ENCODE results near the gene STIM1. TPM values are rescaled to one million over a fixed set of nuclear protein-coding genes. Genes with fewer than 3 reads are reported as not detected.

STIM1 gene
- total and polyA plus RNA-seq, 4 donors = 32.1 to 51.5 (median 41.6) TPM

DNA sequence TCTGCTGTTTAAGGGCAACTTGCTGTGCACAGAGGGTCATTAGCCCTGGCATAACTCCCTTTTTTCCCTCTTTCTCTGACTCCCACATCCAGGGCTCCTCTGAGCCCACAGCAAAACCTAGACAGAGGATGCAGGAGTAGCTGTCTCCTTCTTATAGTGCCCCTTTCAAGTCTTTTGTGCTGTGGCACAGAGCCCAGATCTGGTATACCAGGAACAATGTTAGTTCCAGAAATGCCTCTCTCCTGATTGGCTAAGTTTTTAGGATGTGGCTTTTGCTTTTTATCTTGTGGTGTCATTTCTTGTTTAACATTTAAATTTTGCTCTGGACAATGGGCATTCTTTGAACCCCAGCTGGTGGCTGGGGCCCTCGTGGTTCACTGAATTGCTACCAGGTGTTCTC is 213.5 kb downstream of the STIM1 start:
- peak in 1 of 6 donors; percentile 17 for DNase-seq (ENCODE audit: low read depth in 4 of 6, low spot score in 6 of 6)
- WGBS (ENCODE audit: insufficient coverage) = no CpG with 5 or more reads among the region's 1 CpG
- H3K9me3 ChIP-seq (ENCODE audit: control insufficient read depth, insufficient read depth, low read length) = no peaks in the 10 kb centered on the region

DNA sequence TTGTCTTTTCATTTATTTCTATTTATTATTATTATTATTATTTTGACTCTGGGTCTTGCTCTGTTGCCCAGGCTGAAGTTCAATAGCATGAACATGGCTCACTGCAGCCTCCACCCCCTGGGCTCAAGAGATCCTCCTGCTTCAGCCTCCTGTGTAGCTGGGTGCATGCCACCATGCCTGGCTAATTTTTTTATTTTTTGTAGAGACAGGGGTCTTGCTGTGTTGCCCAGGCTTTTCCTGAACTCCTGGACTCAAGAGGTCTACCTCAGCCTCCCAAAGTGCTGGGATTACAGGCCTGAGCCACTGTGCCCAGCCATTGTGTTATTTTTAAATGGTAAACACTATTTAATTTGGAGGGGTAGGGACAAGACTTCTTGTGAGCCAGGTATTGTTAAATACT is 215.9 kb downstream of the STIM1 start:
- H3K36me3 ChIP-seq (ENCODE audit: control insufficient read depth, insufficient read depth, low read length) = peaks cover 3% of the 10 kb centered on the region
- no peak overlapping the region for H3K27ac ChIP-seq (ENCODE audit: low read depth, low read length)
- no peaks in the 10 kb centered on the region for H3K9me3 ChIP-seq (ENCODE audit: control insufficient read depth, insufficient read depth, low read length)
- H3K4me1 ChIP-seq (ENCODE audit: control insufficient read depth, insufficient read depth, low read length) = peaks cover 4% of the 10 kb centered on the region
- no peak overlapping the region for H3K4me3 ChIP-seq (ENCODE audit: low read depth, low read length)
- no peaks in the 10 kb centered on the region for H3K27me3 ChIP-seq (ENCODE audit: control insufficient read depth, insufficient read depth, low read length)
- no peak for DNase-seq (ENCODE audit: low read depth in 4 of 6, low spot score in 6 of 6)

More for the DNA sequence above, 213.5 kb downstream of the STIM1 start:
- no peak overlapping the region for H3K4me3 ChIP-seq (ENCODE audit: low read depth, low read length)
- H3K27ac ChIP-seq (ENCODE audit: low read depth, low read length) = no peak overlapping the region
- H3K36me3 ChIP-seq (ENCODE audit: control insufficient read depth, insufficient read depth, low read length) = no peaks in the 10 kb centered on the region
- no peaks in the 10 kb centered on the region for H3K27me3 ChIP-seq (ENCODE audit: control insufficient read depth, insufficient read depth, low read length)
- peaks cover 4% of the 10 kb centered on the region for H3K4me1 ChIP-seq (ENCODE audit: control insufficient read depth, insufficient read depth, low read length)

DNA sequence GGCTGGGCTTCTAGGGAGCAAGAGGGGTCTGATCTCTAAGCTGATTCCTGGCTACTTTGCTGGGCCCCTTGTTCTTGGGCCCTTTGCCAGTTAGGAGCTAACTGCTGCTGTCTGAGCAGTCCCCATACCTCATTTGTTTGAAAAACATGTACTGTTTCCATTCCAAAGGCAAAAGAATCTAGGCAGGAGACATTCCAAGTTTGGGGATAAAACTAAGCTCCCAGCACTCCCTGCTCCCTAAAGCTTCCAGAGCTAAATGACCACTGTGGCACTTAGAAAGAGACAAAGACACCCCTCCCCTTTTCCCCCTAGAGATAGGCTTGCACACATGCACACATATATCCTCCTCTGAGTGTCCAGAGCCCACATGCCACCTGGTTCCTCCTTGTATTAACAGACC is 216.4 kb downstream of the STIM1 start:
- Histone ChIP-seq H3K9me3 (ENCODE audit: control insufficient read depth, insufficient read depth, low read length) (no peaks in the 10 kb centered on the region), H3K4me1 (ENCODE audit: control insufficient read depth, insufficient read depth, low read length) (peaks cover 4% of the 10 kb centered on the region), H3K27ac (ENCODE audit: low read depth, low read length) (peak overlapping the region; percentile 15), H3K36me3 (ENCODE audit: control insufficient read depth, insufficient read depth, low read length) (peaks cover 3% of the 10 kb centered on the region), H3K27me3 (ENCODE audit: control insufficient read depth, insufficient read depth, low read length) (no peaks in the 10 kb centered on the region), H3K4me3 (ENCODE audit: low read depth, low read length) (no peak overlapping the region)
- peak in 2 of 6 donors; percentile 57 to 59 for DNase-seq (ENCODE audit: low read depth in 4 of 6, low spot score in 6 of 6)

DNA sequence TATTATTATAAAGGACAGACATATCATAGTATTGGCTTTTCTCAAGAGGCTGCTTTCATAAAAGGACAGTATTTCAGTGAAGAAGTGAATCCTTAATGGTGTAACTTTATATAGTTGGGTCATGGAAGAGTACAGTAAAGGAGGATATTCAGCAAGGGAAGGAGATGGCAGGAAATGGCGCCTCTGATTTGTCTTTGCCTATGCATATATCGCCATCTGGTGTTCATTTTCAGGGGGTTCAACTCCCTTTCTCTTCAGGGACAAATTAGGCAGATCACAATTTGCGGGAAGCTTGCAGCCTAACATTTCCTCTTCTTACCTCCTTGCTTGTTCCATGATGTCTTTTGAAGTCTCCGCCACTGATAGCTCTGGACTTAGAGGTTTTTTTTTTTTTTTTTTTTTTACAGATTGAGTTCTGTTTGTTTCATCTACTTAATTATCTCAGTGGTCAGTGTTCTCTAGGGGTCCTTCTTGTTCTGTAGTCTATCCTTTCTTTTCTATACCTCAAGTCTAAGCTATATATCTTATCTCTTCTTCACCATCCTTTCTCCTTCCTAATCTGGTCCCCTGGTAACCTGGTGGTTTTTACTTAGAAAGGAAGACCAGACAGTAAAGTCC is 217.3 kb downstream of the STIM1 start:
- H3K9me3 ChIP-seq (ENCODE audit: control insufficient read depth, insufficient read depth, low read length) = no peaks in the 10 kb centered on the region
- DNase-seq (ENCODE audit: low read depth in 4 of 6, low spot score in 6 of 6) = peak in 4 of 6 donors; percentile 68 to 96 (median 86)
- H3K36me3 ChIP-seq (ENCODE audit: control insufficient read depth, insufficient read depth, low read length) = peaks cover 3% of the 10 kb centered on the region
- no peak overlapping the region for H3K27ac ChIP-seq (ENCODE audit: low read depth, low read length)
- H3K4me3 ChIP-seq (ENCODE audit: low read depth, low read length) = no peak overlapping the region
- H3K27me3 ChIP-seq (ENCODE audit: control insufficient read depth, insufficient read depth, low read length) = no peaks in the 10 kb centered on the region
- WGBS (ENCODE audit: insufficient coverage) = 0% methylated on average over 2 of the region's 4 CpGs
- peaks cover 4% of the 10 kb centered on the region for H3K4me1 ChIP-seq (ENCODE audit: control insufficient read depth, insufficient read depth, low read length)

DNA sequence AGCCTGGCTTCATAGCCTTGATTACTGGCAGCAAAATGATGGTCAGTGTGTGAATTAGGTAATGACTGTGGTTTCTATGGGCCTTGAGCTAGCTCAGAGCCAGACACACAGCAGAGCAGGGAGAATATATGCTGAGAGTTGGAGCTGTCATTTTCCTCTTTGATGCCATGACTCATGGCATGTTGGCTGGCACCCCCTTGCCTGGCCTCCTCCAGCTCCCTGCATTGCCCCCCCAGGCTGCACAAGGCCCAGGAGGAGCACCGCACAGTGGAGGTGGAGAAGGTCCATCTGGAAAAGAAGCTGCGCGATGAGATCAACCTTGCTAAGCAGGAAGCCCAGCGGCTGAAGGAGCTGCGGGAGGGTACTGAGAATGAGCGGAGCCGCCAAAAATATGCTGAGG is 218.8 kb downstream of the STIM1 start:
- no peaks in the 10 kb centered on the region for H3K9me3 ChIP-seq (ENCODE audit: control insufficient read depth, insufficient read depth, low read length)
- H3K27ac ChIP-seq (ENCODE audit: low read depth, low read length) = no peak overlapping the region
- DNase-seq (ENCODE audit: low read depth in 4 of 6, low spot score in 6 of 6) = no peak
- peaks cover 4% of the 10 kb centered on the region for H3K4me1 ChIP-seq (ENCODE audit: control insufficient read depth, insufficient read depth, low read length)
- no peak overlapping the region for H3K4me3 ChIP-seq (ENCODE audit: low read depth, low read length)
- WGBS (ENCODE audit: insufficient coverage) = 93% methylated on average over 5 of the region's 7 CpGs
- no peaks in the 10 kb centered on the region for H3K27me3 ChIP-seq (ENCODE audit: control insufficient read depth, insufficient read depth, low read length)
- H3K36me3 ChIP-seq (ENCODE audit: control insufficient read depth, insufficient read depth, low read length) = peaks cover 3% of the 10 kb centered on the region

- H3K4me1 ChIP-seq (ENCODE audit: control insufficient read depth, insufficient read depth, low read length) = peaks cover 3% of the 10 kb centered on the region
- no peaks in the 10 kb centered on the region for H3K27me3 ChIP-seq (ENCODE audit: control insufficient read depth, insufficient read depth, low read length)
- H3K4me3 ChIP-seq (ENCODE audit: low read depth, low read length) = no peak overlapping the region
- no peak overlapping the region for H3K27ac ChIP-seq (ENCODE audit: low read depth, low read length)
- WGBS (ENCODE audit: insufficient coverage) = no CpG with 5 or more reads among the region's 1 CpG
- H3K36me3 ChIP-seq (ENCODE audit: control insufficient read depth, insufficient read depth, low read length) = peaks cover 3% of the 10 kb centered on the region
- H3K9me3 ChIP-seq (ENCODE audit: control insufficient read depth, insufficient read depth, low read length) = no peaks in the 10 kb centered on the region
- DNase-seq (ENCODE audit: low read depth in 4 of 6, low spot score in 6 of 6) = no peak
Observed at GRCh38 chr11:4076774-4077173, 221.3 kb downstream of the STIM1 start.

- no peak for DNase-seq (ENCODE audit: low read depth in 4 of 6, low spot score in 6 of 6)
- 96% methylated on average over 5 of the region's 9 CpGs for WGBS (ENCODE audit: insufficient coverage)
- H3K4me3 ChIP-seq (ENCODE audit: low read depth, low read length) = no peak overlapping the region
- H3K27me3 ChIP-seq (ENCODE audit: control insufficient read depth, insufficient read depth, low read length) = no peaks in the 10 kb centered on the region
- H3K36me3 ChIP-seq (ENCODE audit: control insufficient read depth, insufficient read depth, low read length) = peaks cover 22% of the 10 kb centered on the region
- H3K4me1 ChIP-seq (ENCODE audit: control insufficient read depth, insufficient read depth, low read length) = no peaks in the 10 kb centered on the region
- H3K27ac ChIP-seq (ENCODE audit: low read depth, low read length) = no peak overlapping the region
- no peaks in the 10 kb centered on the region for H3K9me3 ChIP-seq (ENCODE audit: control insufficient read depth, insufficient read depth, low read length)
Observed at GRCh38 chr11:4083198-4083597, 227.7 kb downstream of the STIM1 start.

DNA sequence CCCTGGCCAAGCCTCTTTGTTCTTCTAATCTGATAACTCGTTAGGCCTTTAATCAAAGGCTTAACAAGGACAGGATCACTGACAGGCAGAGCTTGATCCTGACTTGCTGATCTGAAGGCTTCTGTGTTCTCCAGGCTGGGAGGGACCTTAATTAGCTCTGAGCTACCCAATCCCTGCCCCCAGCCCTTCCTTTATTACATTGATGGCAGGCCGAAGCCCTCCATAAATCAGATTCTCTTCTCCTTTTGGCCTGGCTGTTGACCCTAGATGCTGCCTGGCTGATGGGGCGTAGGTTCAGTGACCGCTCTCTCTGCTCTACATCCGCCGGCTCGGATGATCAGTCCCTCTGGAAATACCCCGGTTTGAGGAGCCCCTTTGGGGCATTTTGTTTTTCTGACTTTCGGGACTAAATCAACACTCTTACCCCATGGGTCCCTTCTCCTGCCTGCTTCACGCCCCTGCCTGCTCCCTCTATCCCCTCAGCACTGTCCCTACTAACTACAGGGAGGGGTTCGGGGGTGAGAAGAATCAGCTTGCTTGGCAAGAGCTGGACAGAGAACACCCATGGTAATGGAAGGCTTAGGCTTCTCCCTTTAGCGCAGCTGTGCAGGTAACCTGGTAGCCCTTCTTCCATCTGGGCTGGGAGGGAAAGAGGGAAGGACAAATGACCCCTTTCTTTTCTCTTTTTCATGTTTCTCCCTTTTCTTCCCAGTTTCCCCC is 229.1 kb downstream of the STIM1 start:
- Histone ChIP-seq H3K4me1 (ENCODE audit: control insufficient read depth, insufficient read depth, low read length) (no peaks in the 10 kb centered on the region), H3K36me3 (ENCODE audit: control insufficient read depth, insufficient read depth, low read length) (peaks cover 22% of the 10 kb centered on the region), H3K9me3 (ENCODE audit: control insufficient read depth, insufficient read depth, low read length) (no peaks in the 10 kb centered on the region), H3K27ac (ENCODE audit: low read depth, low read length) (no peak overlapping the region), H3K27me3 (ENCODE audit: control insufficient read depth, insufficient read depth, low read length) (no peaks in the 10 kb centered on the region), H3K4me3 (ENCODE audit: low read depth, low read length) (no peak overlapping the region)
- DNase-seq (ENCODE audit: low read depth in 4 of 6, low spot score in 6 of 6) = no peak
- 63% methylated on average over 9 of the region's 12 CpGs for WGBS (ENCODE audit: insufficient coverage)

DNA sequence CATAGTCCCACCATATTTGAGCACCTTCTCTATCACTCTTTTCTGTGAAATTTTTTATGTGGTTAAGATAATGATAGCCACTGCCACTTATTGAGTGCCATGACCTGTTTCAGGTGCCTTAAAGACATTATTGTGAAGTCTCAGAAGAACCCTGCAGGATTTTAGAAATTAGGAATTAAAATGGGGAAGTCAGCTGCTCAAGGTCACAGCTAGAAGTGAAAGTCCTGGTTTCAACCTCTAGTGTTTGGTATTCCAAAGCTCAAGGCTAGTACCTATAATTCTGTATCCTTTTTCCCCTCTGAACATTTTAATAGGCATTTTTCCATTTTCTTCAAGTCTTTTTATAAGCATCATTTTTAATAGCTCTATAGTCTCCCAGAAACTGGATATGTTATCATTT is 230.1 kb downstream of the STIM1 start:
- no peaks in the 10 kb centered on the region for H3K4me1 ChIP-seq (ENCODE audit: control insufficient read depth, insufficient read depth, low read length)
- H3K27ac ChIP-seq (ENCODE audit: low read depth, low read length) = no peak overlapping the region
- H3K9me3 ChIP-seq (ENCODE audit: control insufficient read depth, insufficient read depth, low read length) = no peaks in the 10 kb centered on the region
- no peak overlapping the region for H3K4me3 ChIP-seq (ENCODE audit: low read depth, low read length)
- no peaks in the 10 kb centered on the region for H3K27me3 ChIP-seq (ENCODE audit: control insufficient read depth, insufficient read depth, low read length)
- H3K36me3 ChIP-seq (ENCODE audit: control insufficient read depth, insufficient read depth, low read length) = peaks cover 22% of the 10 kb centered on the region
- DNase-seq (ENCODE audit: low read depth in 4 of 6, low spot score in 6 of 6) = no peak
